Measurements from ENCODE around the gene SUGCT.

DNA sequence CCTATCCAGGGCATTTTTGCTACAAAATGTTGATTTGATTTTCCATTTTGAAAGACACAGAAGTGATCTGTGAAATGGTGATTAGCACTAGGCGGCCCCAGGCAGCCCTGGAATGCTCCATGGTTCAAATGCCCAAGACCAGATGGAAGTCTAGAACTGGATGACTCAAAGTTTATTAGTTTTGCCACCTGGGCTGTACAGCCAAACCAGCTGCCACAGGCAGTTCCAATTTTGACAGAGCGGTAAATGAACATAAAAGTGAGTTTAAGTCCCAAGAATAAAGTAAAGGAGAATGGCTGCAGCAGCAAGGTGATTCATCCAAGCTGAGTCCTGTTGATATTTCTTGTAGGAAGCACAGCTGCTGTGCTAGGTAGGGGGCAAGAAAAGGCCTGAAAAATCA lies 180.5 kb downstream of the SUGCT start:
- TF ChIP-seq EZH2 (IDR thresholded peaks at IDR 0.05; ENCODE audit: borderline replicate concordance, low read depth, low read length, poor library complexity, severe bottlenecking), result no peak
- TF ChIP-seq, protein P1, sequence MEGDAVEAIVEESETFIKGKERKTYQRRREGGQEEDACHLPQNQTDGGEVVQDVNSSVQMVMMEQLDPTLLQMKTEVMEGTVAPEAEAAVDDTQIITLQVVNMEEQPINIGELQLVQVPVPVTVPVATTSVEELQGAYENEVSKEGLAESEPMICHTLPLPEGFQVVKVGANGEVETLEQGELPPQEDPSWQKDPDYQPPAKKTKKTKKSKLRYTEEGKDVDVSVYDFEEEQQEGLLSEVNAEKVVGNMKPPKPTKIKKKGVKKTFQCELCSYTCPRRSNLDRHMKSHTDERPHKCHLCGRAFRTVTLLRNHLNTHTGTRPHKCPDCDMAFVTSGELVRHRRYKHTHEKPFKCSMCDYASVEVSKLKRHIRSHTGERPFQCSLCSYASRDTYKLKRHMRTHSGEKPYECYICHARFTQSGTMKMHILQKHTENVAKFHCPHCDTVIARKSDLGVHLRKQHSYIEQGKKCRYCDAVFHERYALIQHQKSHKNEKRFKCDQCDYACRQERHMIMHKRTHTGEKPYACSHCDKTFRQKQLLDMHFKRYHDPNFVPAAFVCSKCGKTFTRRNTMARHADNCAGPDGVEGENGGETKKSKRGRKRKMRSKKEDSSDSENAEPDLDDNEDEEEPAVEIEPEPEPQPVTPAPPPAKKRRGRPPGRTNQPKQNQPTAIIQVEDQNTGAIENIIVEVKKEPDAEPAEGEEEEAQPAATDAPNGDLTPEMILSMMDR (conservative IDR thresholded peaks at IDR 0.05; ENCODE audit: low read depth, low read length), result no peak

Data from A673 (cell line).